GM23248 (cell line): ENCODE data around the gene C11orf54. TPM values are rescaled to one million over a fixed set of nuclear protein-coding genes. Genes with fewer than 3 reads are reported as not detected.
A peak's percentile ranks its signal among the peaks of the same experiment; 100 is the strongest.

Source experiments
- DNase-seq: peaks from one replicate; pipeline ENCODE4 v3.0.0-alpha.2; 2015
- H2AFZ ChIP-seq: fragments of 200-600 bp; sonication (generic); 2 replicates; pipeline ENCODE4 v1.6.1; 2016; ENCODE audit warnings: antibody characterized with exemption
- H3F3A ChIP-seq: fragments of 200-600 bp; sonication (generic); 2 replicates; pipeline ENCODE4 v1.6.1; 2016; ENCODE audit warnings: mild to moderate bottlenecking, antibody characterized with exemption, mixed run types; ENCODE audit not compliant: insufficient read depth
- H3K27ac ChIP-seq: fragments of 200-600 bp; sonication (generic); 2 replicates; pipeline ENCODE4 v1.5.1; 2016; ENCODE audit warnings: mild to moderate bottlenecking
- H3K27me3 ChIP-seq: fragments of 200-600 bp; sonication (generic); replicated peaks from 2 replicates; pipeline ENCODE4 v1.6.1; 2016; ENCODE audit warnings: mild to moderate bottlenecking; ENCODE audit not compliant: insufficient read depth
- H3K36me3 ChIP-seq: fragments of 200-600 bp; sonication (generic); 2 replicates; pipeline ENCODE4 v1.6.1; 2016; ENCODE audit warnings: low read depth, mild to moderate bottlenecking
- H3K4me1 ChIP-seq: fragments of 200-600 bp; sonication (generic); 2 replicates; pipeline ENCODE4 v1.6.1; 2016; ENCODE audit warnings: mild to moderate bottlenecking; ENCODE audit not compliant: insufficient read depth
- H3K4me2 ChIP-seq: fragments of 200-600 bp; sonication (generic); one replicate; pipeline ENCODE4 v1.6.1; 2016; ENCODE audit warnings: mild to moderate bottlenecking; ENCODE audit not compliant: unreplicated experiment
- H3K4me3 ChIP-seq: fragments of 200-600 bp; sonication (generic); 2 replicates; pipeline ENCODE4 v1.5.1; 2016; ENCODE audit warnings: mild to moderate bottlenecking
- H3K79me2 ChIP-seq: fragments of 200-600 bp; sonication (generic); 2 replicates; pipeline ENCODE4 v1.6.1; 2016; ENCODE audit warnings: mild to moderate bottlenecking; ENCODE audit not compliant: insufficient read depth
- H3K9ac ChIP-seq: fragments of 200-600 bp; sonication (generic); 2 replicates; pipeline ENCODE4 v1.6.1; 2016; ENCODE audit warnings: mild to moderate bottlenecking
- H3K9me2 ChIP-seq: fragments of 200-600 bp; sonication (generic); 2 replicates; pipeline ENCODE4 v1.6.1; 2016; ENCODE audit warnings: mixed run types, mild to moderate bottlenecking, moderate library complexity; ENCODE audit not compliant: insufficient read depth
- H3K9me3 ChIP-seq: fragments of 200-600 bp; sonication (generic); one replicate; pipeline ENCODE4 v1.6.1; 2017; ENCODE audit warnings: low read depth
- H4K20me1 ChIP-seq: fragments of 200-600 bp; sonication (generic); 2 replicates; pipeline ENCODE4 v1.6.0; 2016; ENCODE audit not compliant: insufficient read depth
- EZH2 ChIP-seq: fragments of 200-600 bp; sonication (generic); IDR thresholded peaks from 2 replicates; pipeline ENCODE4 v1.6.1; 2018; ENCODE audit warnings: antibody characterized with exemption, mild to moderate bottlenecking; ENCODE audit not compliant: insufficient read depth, poor library complexity, severe bottlenecking
- EZH2phosphoT487 ChIP-seq: fragments of 200-600 bp; sonication (generic); IDR thresholded peaks from 2 replicates; pipeline ENCODE4 v1.6.1; 2018; ENCODE audit warnings: antibody characterized with exemption, moderate library complexity, mild to moderate bottlenecking, low read depth; ENCODE audit not compliant: insufficient read depth
- WGBS, 2 experiments: methylation state at CpG; one replicate each; pipeline ENCODE4 v1.1.6; 2015 to 2017; ENCODE audit warnings: low lambda C conversion rate in 2 of 2, low coverage in 1 of 2; ENCODE audit errors: missing lambda C conversion rate in 2 of 2; 5-methylcytosine and 5-hydroxymethylcytosine counted together
- in situ Hi-C: fragments of 300-500 bp; cut with MboI; formaldehyde crosslinking; loops from 2 replicates; pipeline ENCODE4 v1.15.0; 2020
- polyA plus RNA-seq: library from polyadenylated mRNA; unstranded; fragments of >200 nt; fragmentation: Nextera tagmentation; extraction: Ambion mirVana; gene quantifications from 2 replicates; pipeline ENCODE4 v1.2.1, GENCODE V29; 2016
- total RNA-seq: library from RNA; depleted of rRNA; stranded (reverse); fragments of >200 nt; shearing (Covaris generic); gene quantifications from 2 replicates; pipeline ENCODE4 v1.2.3, GENCODE V29; 2014

The C11orf54 gene
- total and polyA plus RNA-seq, 2 experiments from 2014 or later, result 13.5 to 13.7 TPM

DNA sequence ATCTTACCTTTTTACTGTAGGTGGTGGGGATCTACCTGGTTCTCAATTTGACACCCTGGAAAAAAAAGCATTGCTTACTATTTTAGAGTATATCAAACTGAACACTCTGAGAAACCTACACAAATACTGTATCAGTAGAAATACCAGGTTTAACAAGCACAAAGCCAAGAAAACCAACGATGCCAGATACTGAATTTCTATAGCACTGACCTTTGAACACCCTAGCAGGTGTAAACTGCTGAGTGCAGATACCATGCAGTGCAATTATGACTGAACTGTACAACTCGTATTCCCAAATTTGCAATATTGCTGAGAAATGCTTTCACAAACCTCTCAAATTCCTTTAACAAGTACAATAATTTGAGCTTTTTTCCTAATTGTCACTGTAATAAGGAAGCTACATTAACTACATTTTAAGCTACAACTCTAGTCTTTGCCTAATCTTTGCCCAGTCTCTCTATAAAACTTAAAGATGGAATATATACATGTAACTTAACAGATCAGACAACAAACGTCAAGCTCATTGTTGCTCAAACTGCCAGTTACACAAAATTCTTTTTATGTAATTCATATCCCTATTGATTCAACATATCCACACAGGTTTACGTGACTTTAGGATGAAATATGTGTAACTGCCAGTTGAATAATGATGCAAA lies 9.1 kb upstream of the C11orf54 start:
- in situ Hi-C loops, result no loop called here
- H3K79me2 ChIP-seq, result peaks cover 49% of the 10 kb centered on the region
- 88% methylated on average over 4 of the region's 4 CpGs for WGBS, 2 experiments

DNA sequence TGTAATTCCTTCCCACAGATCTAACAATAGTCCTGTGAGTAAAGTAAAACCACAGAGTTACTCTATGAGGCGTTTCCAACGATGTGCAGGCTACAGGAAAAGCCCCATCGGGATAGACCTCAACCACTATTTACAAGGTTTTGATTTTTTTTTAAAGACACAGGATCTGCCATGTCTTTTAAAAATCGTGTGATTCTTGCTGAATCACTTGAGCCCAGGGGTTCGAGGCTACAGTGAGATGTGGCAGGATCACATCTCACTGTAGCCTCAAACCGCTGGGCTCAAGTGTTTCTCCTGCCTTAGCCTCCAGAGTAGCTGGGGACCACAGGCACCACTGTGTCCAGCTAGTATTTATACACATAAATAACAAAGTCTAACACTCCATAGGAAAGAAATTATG lies 8.0 kb upstream of the C11orf54 start:
- Histone ChIP-seq H3K4me3 (no peak overlapping the region), H3K79me2 (peaks cover 60% of the 10 kb centered on the region), H3K27me3 (no peaks in the 10 kb centered on the region), H3F3A (peaks cover 100% of the 10 kb centered on the region), H3K27ac (peak overlapping the region; percentile 33), H4K20me1 (peaks cover 23% of the 10 kb centered on the region; the same call in 1 of the 2 replicates), H3K4me1 (peaks cover 45% of the 10 kb centered on the region), H3K9me3 (no peaks in the 10 kb centered on the region), H3K36me3 (peaks cover 98% of the 10 kb centered on the region), H3K4me2 (no peak overlapping the region), H3K9me2 (no peaks in the 10 kb centered on the region), H3K9ac (peak overlapping the region; percentile 37; the same call in 1 of the 2 replicates), H2AFZ (no peak overlapping the region)
- WGBS, 2 experiments, result 51 to 56% methylated on average over 6 of the region's 6 CpGs
- in situ Hi-C loops, result no loop called here
- no peak for DNase-seq
- TF ChIP-seq EZH2phosphoT487, result no peak

More for the DNA sequence above, 9.1 kb upstream of the C11orf54 start:
- H3K27ac ChIP-seq, result 0 out of 2 replicates have a peak overlapping the region, but pooled peaks have one; percentile 33
- no peaks in the 10 kb centered on the region for H3K27me3 ChIP-seq
- no peak overlapping the region for H2AFZ ChIP-seq
- TF ChIP-seq EZH2 (no peak), EZH2phosphoT487 (no peak)
- peaks cover 12% of the 10 kb centered on the region; the same call in 1 of the 2 replicates for H4K20me1 ChIP-seq
- no peaks in the 10 kb centered on the region for H3K9me2 ChIP-seq
- peaks cover 90% of the 10 kb centered on the region for H3K36me3 ChIP-seq
- peaks cover 34% of the 10 kb centered on the region for H3K4me1 ChIP-seq
- no peak overlapping the region for H3K4me3 ChIP-seq
- no peak overlapping the region for H3K9ac ChIP-seq
- peaks cover 100% of the 10 kb centered on the region for H3F3A ChIP-seq
- H3K4me2 ChIP-seq, result no peak overlapping the region
- H3K9me3 ChIP-seq, result no peaks in the 10 kb centered on the region
- DNase-seq, result no peak

DNA sequence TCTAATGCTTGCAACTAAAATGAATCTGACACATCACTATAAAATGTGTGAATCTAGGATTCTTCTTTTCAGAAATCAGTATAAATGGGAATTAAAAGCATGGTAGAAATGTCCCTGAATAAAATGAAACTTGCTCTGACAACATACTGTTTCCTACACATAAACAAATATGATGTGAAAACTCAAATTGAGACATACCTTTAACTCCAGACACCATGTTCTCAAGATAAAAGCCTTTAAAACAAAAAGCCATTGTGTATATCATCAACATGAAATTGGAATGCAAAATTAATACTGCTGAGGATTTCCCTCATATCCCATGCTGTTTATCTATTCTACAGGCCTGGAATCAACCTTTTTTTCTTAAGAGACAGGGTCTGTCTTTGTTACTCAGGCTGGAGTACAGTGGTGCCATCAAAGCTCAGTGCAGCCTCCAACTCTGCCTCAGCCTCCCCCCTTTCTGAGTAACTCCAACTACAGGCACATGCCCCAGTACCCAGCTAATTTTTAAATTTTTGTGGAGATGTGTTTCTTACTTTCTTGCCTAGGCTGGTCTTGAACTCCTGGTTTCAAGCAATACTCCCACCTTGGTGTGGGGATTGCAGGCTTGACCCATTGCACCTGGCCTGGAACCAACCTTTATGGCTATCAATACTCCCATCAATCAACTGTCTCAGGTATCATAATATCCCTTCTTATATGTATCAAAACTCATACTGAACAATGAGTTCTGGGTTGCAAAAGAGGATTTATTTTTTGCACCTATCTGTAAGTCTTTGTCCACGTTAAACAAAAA lies 6.8 kb upstream of the C11orf54 start:
- Histone ChIP-seq H4K20me1 (peaks cover 34% of the 10 kb centered on the region; the same call in 1 of the 2 replicates), H3F3A (peaks cover 100% of the 10 kb centered on the region), H2AFZ (no peak overlapping the region), H3K27ac (peak overlapping the region; percentile 33; the same call in 1 of the 2 replicates), H3K9me3 (no peaks in the 10 kb centered on the region), H3K9me2 (no peaks in the 10 kb centered on the region), H3K4me3 (peak overlapping the region; percentile 12), H3K9ac (peak overlapping the region; percentile 37), H3K36me3 (peaks cover 100% of the 10 kb centered on the region), H3K27me3 (no peaks in the 10 kb centered on the region), H3K79me2 (peaks cover 71% of the 10 kb centered on the region), H3K4me2 (peak overlapping the region; percentile 17), H3K4me1 (peaks cover 56% of the 10 kb centered on the region)
- TF ChIP-seq EZH2 (no peak), EZH2phosphoT487 (no peak)
- no peak for DNase-seq
- WGBS, 2 experiments, result 93 to 97% methylated on average over 1 of the region's 1 CpG
- in situ Hi-C loops, result no loop called here

DNA sequence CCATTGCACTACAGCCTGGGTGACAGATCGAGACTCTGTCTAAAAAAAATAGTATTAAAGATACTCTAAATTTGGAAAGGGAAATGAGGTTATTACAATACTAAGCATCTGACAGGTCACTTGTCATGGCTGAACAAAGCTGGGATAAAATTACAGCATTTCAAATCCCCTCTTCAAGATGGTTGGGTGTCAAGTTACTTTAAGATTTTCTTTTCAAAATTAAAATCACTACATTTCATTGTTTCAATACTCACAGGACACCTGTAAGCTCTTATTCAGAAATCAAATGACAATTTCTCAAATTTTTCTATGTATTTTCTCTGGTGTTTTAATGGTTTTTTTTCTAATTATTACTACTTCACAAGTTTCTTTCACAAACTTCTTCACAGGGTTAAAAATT lies 5.8 kb upstream of the C11orf54 start:
- in situ Hi-C loops, result no loop called here
- H3K27me3 ChIP-seq, result no peaks in the 10 kb centered on the region
- H3K79me2 ChIP-seq, result peaks cover 81% of the 10 kb centered on the region
- H3K36me3 ChIP-seq, result peaks cover 94% of the 10 kb centered on the region
- no peaks in the 10 kb centered on the region for H3K9me3 ChIP-seq
- peaks cover 56% of the 10 kb centered on the region for H3K4me1 ChIP-seq
- 95 to 100% methylated on average over 1 of the region's 1 CpG for WGBS, 2 experiments
- H3F3A ChIP-seq, result peaks cover 99% of the 10 kb centered on the region
- no peak for TF ChIP-seq EZH2
- TF ChIP-seq EZH2phosphoT487, result no peak
- no peaks in the 10 kb centered on the region for H3K9me2 ChIP-seq
- peak overlapping the region; percentile 99; the same call in 1 of the 2 replicates for H3K9ac ChIP-seq
- peak overlapping the region; percentile 33; the same call in 1 of the 2 replicates for H3K27ac ChIP-seq
- no peak for DNase-seq
- H2AFZ ChIP-seq, result no peak overlapping the region
- peak overlapping the region; percentile 95 for H3K4me2 ChIP-seq
- peak overlapping the region; percentile 100; the same call in 1 of the 2 replicates for H3K4me3 ChIP-seq
- H4K20me1 ChIP-seq, result peaks cover 36% of the 10 kb centered on the region; the same call in 1 of the 2 replicates
